NCI-H2029 treated with DMSO at 0.1 percent for 48 hours (cell line): ENCODE measurements around the gene LIM2.

Experiments
- DNase-seq: peaks from one replicate; lab custom pipeline; 2025; lab: John Stamatoyannopoulos, UW

LIM2 gene

DNA sequence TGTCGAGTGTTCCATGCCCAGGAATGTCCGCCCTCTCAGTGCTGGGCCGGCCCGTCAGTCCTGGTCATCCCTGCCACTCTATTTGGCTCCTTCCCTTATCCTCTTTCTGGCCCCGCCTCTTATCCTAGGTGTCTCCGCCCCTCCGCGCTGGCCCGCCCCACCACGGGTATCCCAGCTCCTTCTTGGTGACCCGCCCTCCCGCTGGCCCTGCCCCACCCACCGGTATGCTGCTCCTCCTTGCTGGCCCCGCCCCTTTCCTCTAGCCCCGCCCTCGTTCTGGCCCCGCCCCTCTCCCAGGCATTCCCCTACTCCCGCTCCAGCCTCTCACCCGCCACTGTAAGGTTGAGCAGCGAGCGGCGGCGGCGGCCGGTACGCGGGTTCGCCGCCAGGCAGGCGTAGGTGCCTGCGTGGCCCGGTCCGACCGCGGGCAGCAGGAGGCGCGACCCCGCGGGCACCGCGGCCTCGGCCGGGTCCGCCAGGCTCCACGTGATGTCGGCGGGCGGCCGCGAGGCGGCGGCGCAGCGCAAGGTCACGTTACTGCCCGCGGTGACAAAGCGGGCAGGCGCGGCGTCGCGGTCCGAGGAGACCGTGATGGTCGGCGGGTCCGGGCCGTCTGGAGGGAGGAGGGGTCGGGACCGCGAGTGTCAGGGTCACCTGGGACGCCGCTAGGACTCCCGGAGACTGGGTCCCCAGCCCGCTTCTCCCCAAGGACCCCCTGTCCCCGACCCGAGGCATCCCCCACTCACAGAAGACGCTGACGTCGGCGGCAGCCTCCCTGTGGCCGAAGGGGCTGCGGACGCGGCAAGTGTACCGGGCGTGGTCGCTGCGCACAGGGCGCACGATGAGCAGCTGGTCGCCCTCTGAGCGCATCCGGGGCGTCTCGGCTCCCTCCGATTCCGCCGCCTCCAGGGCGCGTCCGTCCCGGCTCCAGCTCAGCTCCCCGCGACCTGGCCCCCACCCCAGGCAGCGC, 47.8 kb downstream of the LIM2 start:
- peak; percentile 56 for DNase-seq

DNA sequence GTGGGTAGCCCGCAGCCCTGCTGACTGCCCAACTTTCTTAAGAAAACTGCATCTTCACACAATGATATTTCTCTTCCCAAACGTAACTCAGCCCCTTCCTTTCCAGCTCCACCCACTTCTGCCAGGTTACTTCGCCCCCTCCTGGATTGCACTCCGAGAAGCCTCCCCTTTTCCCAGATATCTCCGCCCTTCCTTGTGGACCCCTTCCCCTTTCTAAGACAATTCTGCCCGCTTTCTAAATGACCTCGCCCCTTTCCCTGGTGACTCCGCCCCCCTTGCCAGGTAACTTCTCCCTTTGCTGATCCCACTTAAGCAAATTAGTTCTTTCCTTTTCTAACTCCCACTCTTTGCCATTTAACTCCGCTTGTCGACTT, 48.5 kb downstream of the LIM2 start:
- DNase-seq: no peak

DNA sequence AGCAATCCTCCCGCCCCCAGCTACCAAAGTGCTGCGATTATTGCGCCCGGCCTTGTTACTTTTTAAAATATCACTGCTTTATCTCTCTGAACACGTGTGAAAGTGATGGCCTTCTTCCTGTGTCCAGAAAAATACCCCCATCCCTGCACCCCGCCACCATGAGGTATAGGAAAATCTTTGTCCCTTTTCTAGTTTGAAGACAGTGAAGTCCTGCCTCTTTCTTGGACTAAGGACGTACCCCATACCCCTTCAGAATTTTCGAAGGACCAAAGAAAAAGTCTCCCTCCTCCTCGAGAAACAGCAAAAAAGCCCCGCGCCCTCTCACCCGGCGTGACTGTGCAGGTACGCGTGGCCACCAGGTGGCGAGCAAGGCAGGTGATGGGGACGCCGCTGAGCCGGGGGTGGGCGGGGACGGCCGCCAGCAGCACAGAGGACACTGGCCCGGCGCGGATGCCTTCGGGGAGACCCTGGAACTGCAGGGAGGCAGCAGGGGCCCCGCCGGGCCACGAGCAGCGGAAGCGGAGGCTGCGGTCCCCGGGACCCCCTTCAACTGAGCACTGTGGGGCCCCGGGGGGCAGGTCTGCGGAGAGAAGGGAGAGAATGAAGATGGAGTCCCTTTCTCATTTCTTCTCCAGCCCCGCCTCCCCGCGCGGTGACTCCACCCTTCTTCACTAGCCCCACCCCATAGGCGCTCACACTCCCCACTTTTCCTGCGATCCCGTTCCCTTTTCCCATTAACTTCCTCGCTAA, 49.0 kb downstream of the LIM2 start:
- DNase-seq: peak; percentile 30

DNA sequence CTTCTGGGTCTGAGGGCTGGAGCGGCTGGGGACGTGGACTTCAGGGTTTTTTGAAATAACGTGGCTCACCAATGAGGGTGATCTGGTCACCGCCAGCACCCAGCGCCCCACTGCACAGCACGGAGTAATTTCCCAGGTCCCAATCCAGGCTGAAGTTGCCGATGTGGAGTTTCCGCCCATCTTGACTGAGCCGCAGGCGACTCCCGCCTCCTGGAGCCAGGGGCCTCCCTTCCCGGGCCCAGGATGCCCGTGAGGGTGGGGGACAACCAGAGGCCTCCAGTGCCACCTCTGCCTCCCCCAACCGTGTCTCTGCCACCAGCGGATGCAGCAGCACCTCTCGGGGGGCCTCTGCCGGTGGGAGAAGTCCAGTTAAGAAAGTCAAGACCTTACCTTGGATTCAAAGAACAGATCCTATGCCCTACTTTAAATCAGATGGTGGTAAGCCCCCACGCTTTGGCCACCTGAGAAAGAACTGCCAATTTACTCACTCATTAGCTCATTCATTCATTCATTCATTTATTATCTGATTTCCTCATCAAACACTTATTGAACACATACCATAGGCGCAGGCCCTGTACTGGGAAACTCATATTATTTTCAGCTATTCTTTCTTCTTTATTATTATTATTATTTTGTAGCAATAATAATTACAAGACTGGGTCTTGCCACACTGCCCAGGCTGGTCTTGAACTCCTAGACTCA, 49.8 kb downstream of the LIM2 start:
- DNase-seq: no peak

DNA sequence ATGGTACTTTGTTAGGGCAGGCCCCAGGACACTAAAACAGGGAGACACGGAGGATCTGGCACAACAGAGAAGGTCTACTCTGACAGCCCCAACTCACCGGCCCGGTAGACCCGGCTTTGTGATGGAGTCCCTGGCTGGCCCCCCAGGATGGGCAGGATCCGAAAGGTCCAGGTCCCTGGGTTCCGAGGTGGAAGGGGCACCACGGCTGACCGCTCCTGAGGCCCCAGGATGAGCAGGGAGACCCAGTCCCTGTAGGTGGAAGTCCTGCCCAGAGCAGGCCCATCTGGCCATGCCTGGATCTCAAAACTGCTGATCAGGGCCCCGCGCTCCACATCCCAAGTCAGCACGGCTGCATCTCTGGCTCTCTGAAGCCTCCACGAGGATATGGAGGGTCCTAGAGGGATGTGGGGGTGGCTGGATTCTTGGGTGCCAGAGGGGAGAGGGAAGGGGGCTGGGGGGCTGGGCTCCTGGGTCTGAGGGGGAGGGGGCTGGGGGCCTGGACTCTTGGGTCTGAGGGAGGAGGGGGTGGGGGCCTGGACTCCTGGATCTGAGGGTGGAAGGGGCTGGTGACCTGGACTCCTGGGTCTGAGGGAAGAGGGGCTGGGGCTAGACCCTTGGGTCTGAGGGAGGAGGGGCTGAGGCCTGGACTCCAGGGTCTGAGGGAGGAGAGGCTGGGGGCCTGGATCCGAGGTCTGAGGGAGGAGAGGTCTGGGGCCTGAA, 50.5 kb downstream of the LIM2 start:
- DNase-seq: no peak

DNA sequence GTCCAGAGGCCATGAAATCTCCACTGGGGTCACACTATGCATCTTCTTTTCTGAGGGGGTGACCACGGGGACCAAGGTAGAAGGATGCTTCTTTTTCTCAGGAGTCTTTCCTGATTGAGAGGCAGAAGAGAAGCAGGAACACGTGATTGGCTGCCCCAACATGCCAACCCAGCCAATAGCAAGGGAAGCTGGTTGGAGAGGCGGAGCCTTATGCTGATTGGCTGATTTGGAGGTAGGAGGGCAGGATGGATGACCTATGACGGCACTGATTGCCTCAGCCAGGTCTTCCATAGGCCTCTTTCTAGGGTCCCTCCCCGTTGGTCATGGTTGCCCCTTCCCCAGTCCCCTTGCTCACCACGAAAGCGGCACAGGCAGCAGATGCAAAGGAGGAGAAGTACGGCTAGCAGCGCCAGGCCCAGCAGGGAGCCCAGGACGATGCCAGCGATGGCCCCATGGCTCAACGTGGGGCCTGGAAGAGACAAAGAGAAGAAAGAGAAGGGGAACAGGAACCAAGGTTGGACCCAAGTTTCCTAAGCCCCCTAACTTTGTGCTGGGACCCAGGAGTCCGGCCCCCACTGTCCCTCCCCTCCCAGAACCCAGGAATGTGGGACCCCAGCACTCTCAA, 53.8 kb downstream of the LIM2 start:
- DNase-seq: no peak

DNA sequence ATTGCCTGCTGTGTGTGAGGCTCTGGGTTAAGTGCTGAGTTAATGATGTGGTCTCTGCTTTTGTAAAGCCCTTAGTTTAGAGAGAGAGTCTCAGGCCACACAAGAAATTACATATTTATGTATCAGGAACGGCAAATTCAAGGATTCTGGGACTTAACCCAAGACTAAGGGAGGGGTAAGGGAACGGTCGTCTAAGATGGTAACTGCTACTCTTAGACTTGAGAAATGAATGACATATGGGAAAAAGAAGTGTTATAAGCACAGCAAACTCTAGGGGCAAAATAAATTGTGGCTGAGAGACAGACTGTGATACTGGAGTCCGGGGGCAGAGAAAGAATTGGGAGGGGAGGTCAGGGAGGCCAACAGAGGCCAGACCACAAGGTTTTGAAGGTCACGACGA, 56.1 kb downstream of the LIM2 start:
- DNase-seq: no peak

DNA sequence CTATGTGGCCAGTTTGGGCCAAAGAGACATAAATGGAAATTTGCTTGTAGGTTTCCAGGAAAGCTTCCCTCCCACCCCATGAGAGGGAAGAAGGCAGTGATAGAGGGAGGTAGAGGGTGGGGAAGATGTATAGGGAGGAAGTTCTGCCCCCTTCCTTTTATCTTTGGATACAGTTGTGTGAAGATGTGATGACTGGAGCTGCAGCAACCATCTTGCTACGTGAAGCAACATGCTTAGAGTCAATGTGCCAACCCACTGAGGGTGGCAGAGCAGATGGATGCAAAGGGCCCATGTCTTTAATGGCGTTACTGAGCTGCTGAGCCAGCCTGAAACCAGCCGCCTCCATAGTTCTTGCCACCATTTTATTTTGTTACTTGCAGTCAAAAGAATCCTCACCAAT, 56.6 kb downstream of the LIM2 start:
- DNase-seq: no peak

DNA sequence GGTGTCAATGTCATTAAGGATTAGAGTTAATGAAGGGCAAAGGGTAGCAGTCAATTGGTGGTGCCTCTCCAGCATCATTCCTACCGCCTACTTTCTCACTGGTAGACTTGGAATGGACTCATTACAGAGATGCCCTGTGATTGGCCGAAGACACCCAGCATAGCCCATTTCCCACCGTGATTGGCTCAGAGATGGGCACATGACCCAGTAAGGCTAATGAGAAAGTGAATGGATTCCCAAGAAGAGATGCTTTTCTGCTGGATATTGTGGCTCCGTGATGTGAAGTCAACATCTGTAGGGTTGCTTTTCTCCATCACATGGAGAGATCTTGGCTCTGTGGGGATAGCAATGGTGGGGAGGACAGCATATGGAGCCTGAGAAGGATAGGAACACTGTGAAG, 57.4 kb downstream of the LIM2 start:
- no peak for DNase-seq
